Measurements from ENCODE around the gene GLIS1. TPM values are rescaled to one million over a fixed set of nuclear protein-coding genes. Genes with fewer than 3 reads are reported as not detected.

GLIS1 gene
- total and polyA plus RNA-seq, 2 of the 8 experiments (the other 6 are each of a cell fraction or from before 2014, with no cell fraction given): 0.15 to 0.22 TPM

DNA sequence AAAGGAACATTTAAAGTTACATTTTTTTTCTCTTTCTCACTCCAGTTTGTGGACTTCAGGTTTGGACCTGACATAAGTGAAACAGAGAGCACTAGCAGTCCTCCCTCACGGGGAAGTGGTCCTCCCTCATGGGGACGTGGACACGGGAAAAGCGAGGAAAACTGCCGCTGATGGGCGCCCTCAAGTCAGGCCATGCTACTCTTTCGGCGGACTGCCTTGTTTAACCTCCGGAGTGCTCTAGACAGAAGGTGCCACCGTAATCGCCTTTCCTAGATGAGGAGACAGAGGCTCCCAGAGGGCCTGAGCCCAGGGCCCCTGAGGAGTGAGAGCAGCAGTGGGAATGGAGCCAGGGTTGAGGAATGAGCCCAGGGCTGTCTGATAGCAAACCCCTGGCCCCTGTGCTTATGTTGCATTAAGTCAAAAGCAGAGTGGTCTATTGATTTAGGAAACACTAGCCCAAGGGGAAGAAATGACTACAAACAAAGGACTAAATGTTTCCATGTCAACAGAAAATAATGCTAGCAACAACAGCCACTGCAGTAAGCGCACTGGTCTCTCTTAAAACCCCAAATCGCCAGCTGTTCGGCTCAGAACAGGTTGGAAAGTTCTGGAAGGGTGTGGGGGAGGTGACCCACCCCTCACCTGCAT is 195.7 kb downstream of the GLIS1 start (continued):
- TF ChIP-seq SUZ12 (IDR thresholded peaks at IDR 0.05; ENCODE audit: low read length): no peak
- TF ChIP-seq, protein P1, sequence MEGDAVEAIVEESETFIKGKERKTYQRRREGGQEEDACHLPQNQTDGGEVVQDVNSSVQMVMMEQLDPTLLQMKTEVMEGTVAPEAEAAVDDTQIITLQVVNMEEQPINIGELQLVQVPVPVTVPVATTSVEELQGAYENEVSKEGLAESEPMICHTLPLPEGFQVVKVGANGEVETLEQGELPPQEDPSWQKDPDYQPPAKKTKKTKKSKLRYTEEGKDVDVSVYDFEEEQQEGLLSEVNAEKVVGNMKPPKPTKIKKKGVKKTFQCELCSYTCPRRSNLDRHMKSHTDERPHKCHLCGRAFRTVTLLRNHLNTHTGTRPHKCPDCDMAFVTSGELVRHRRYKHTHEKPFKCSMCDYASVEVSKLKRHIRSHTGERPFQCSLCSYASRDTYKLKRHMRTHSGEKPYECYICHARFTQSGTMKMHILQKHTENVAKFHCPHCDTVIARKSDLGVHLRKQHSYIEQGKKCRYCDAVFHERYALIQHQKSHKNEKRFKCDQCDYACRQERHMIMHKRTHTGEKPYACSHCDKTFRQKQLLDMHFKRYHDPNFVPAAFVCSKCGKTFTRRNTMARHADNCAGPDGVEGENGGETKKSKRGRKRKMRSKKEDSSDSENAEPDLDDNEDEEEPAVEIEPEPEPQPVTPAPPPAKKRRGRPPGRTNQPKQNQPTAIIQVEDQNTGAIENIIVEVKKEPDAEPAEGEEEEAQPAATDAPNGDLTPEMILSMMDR (IDR thresholded peaks at IDR 0.05; ENCODE audit: control extremely low read depth in 1 of 3, insufficient read depth in 1 of 3, low read depth in 1 of 3, low read length in 3 of 3): no peak
- no peak for TF ChIP-seq BACH1 (IDR thresholded peaks at IDR 0.05; ENCODE audit: low read length)
- no peak for TF ChIP-seq TAF7 (optimal IDR thresholded peaks at IDR 0.05; ENCODE audit: borderline replicate concordance, low read depth, low read length)
- TF ChIP-seq TCF12 (IDR thresholded peaks at IDR 0.05; ENCODE audit: low read depth, low read length): no peak
- TF ChIP-seq GABPA (IDR thresholded peaks at IDR 0.05; ENCODE audit: borderline replicate concordance, insufficient read depth, low read length): no peak
- no peak for TF ChIP-seq HDAC6 (IDR thresholded peaks at IDR 0.05; ENCODE audit: low read depth, low read length)
- TF ChIP-seq CHD2 (IDR thresholded peaks at IDR 0.05; ENCODE audit: low read length): no peak

Data from H1 (cell line).